HEK293T (cell line): Measurements from ENCODE around the gene SNAPC4.

ENCODE experiments used
- ARNT ChIP-seq: fragments of 450-650 bp; IDR thresholded peaks from 2 replicates; pipeline ENCODE4 v1.6.1; 2017; ENCODE audit warnings: mild to moderate bottlenecking
- BHLHE40 ChIP-seq: fragments of 450-650 bp; IDR thresholded peaks from 2 replicates; pipeline ENCODE4 v1.6.1; 2016; ENCODE audit warnings: mild to moderate bottlenecking, moderate library complexity, borderline replicate concordance
- CTBP1 ChIP-seq: fragments of 450-650 bp; IDR thresholded peaks from 2 replicates; pipeline ENCODE4 v1.6.1; 2016; ENCODE audit warnings: borderline replicate concordance
- ELF4 ChIP-seq: fragments of 450-650 bp; IDR thresholded peaks from 2 replicates; pipeline ENCODE4 v1.6.1; 2017; ENCODE audit warnings: antibody characterized with exemption
- FOXA1 ChIP-seq: fragments of 450-650 bp; IDR thresholded peaks from 2 replicates; pipeline ENCODE4 v1.6.1; 2016; ENCODE audit warnings: mild to moderate bottlenecking
- FOXK2 ChIP-seq: fragments of 450-650 bp; IDR thresholded peaks from 2 replicates; pipeline ENCODE4 v1.6.1; 2016; ENCODE audit warnings: mild to moderate bottlenecking
- FOXM1 ChIP-seq: fragments of 450-650 bp; IDR thresholded peaks from 2 replicates; pipeline ENCODE4 v1.6.1; 2017; ENCODE audit warnings: mild to moderate bottlenecking, borderline replicate concordance
- NFRKB ChIP-seq: fragments of 450-650 bp; IDR thresholded peaks from 2 replicates; pipeline ENCODE4 v1.6.1; 2016; ENCODE audit warnings: mild to moderate bottlenecking, moderate library complexity
- SP1 ChIP-seq: fragments of 450-650 bp; IDR thresholded peaks from 2 replicates; pipeline ENCODE4 v1.6.1; 2017
- SUZ12 ChIP-seq: fragments of 450-650 bp; IDR thresholded peaks from 2 replicates; pipeline ENCODE4 v1.6.1; 2016; ENCODE audit warnings: mild to moderate bottlenecking
- TARDBP ChIP-seq: fragments of 450-650 bp; IDR thresholded peaks from 2 replicates; pipeline ENCODE4 v1.6.1; 2016
- ZNF384 ChIP-seq: fragments of 450-650 bp; IDR thresholded peaks from 2 replicates; pipeline ENCODE4 v1.6.1; 2016
- TF ChIP-seq, protein P1 (sequence below): fragments of 450-650 bp; IDR thresholded peaks from 2 replicates; pipeline ENCODE4 v1.6.1; 2016

DNA sequence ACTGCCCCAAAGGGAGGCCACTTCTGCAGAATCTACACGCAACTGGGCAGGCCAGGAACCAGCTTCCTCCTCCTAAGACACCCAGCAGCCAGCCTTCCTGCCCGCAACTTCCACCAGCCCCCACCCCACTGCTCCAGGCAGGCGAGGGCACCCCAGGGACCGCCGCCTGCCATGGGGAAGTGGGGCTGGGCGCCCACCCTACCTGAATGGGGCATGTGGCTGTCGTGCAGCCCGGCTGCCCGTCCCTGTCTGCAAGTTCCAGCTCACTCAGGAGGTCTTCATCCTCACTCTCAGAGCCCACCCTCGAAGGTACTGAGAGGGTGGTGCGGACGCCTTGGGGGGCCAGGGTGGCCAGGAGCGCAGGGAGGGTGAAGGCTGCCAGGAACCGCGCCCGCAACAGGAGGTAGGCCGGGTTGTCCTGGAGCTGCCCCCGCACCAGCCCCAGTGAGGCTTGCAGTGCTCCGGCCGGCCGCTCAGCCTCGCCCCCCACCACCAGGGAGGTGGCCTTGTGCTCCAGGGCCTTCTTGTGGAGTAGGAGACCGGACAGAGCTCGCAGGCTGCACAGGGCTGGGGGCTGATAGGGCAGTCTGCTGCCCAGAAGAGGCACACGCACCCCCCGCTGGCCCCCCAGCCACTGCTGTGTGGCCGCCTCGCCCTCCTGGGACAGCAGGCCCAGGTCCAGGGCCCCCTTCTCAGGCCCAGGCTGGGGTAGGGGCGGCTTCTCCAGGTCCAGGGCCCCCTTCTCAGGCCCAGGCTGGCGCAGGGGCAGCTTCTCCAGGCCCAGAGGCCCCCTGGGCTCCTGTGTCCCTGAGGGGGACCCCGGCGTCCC, 22.4 kb downstream of the SNAPC4 start:
- TF ChIP-seq CTBP1 (no peak), FOXK2 (no peak), SUZ12 (no peak), FOXM1 (no peak), TARDBP (no peak), ZNF384 (no peak), ARNT (no peak), SP1 (no peak), BHLHE40 (no peak), ELF4 (no peak), FOXA1 (no peak), NFRKB (no peak)
- TF ChIP-seq, protein P1, sequence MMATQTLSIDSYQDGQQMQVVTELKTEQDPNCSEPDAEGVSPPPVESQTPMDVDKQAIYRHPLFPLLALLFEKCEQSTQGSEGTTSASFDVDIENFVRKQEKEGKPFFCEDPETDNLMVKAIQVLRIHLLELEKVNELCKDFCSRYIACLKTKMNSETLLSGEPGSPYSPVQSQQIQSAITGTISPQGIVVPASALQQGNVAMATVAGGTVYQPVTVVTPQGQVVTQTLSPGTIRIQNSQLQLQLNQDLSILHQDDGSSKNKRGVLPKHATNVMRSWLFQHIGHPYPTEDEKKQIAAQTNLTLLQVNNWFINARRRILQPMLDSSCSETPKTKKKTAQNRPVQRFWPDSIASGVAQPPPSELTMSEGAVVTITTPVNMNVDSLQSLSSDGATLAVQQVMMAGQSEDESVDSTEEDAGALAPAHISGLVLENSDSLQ = no peak
